ENCODE measurements around the gene PACSIN1. TPM values are rescaled to one million over a fixed set of nuclear protein-coding genes. Genes with fewer than 3 reads are reported as not detected.

The PACSIN1 gene
- total and polyA plus RNA-seq, 10 of the 15 experiments (the other 5 are each of a cell fraction or from before 2014, with no cell fraction given), result 0.50 to 9.4 (median 2.8) TPM

- 72% methylated on average over 5 of the region's 5 CpGs for WGBS (ENCODE audit: insufficient coverage, insufficient replicate concordance, low lambda C conversion rate, missing lambda C conversion rate)
- BruUV-seq (replicated peaks), result no TSS peak
These were observed 59.1 kb downstream of the PACSIN1 start for GRCh38 chr6:34524971-34525370.

More at GRCh38 chr6:34524971-34525370, 59.1 kb downstream of the PACSIN1 start:
- Histone ChIP-seq H4K20me1 (ENCODE audit: control insufficient read depth, insufficient read depth) (no peaks in the 10 kb centered on the region), H3K9me3 (replicated peaks; ENCODE audit: control insufficient read depth, insufficient read depth, low read length) (no peaks in the 10 kb centered on the region), H3K27ac (ENCODE audit: control insufficient read depth, insufficient read depth) (no peak overlapping the region), H3K4me1 (ENCODE audit: control insufficient read depth, insufficient read depth, low read length) (no peaks in the 10 kb centered on the region), H3K9ac (ENCODE audit: control insufficient read depth, insufficient read depth, low read length) (no peak overlapping the region), H3K36me3 (ENCODE audit: control insufficient read depth in 2 of 2, insufficient read depth in 2 of 2, low read length in 1 of 2) (no peaks in the 10 kb centered on the region), H3K79me2 (ENCODE audit: control insufficient read depth, insufficient read depth, low read length) (no peaks in the 10 kb centered on the region), H3K4me2 (ENCODE audit: control insufficient read depth, insufficient read depth) (no peak overlapping the region), H3K4me3 (no peak overlapping the region), H2AFZ (ENCODE audit: control insufficient read depth, low read depth, low read length) (no peak overlapping the region), H3K27me3 (replicated peaks in 1 of 2; ENCODE audit: control insufficient read depth in 2 of 2, insufficient read depth in 2 of 2, low read length in 1 of 2) (no peaks in the 10 kb centered on the region; a peak in 1 of 4 replicates)
- ChIA-PET CTCF (no interaction called here), SMC1A (ENCODE audit: uncharacterized antibody, unreplicated experiment) (no interaction called here), POLR2A (no interaction called here), RAD21 (ENCODE audit: unreplicated experiment) (no interaction called here)
- intact Hi-C loops (cut with micrococcal nuclease; ENCODE audit: unreplicated experiment) (loop anchor here (5.0 kb wide), 1 partner anchor 617 kb away; the partner anchor contains the start of gene TCP11), in situ Hi-C loops (cut with MboI) (no loop called here)
- no peak for FAIRE-seq
- no peak for ATAC-seq
- no peak for DNase-seq (ENCODE audit: low read depth, low spot score)
- TF ChIP-seq NFYB (IDR thresholded peaks at IDR 0.05; ENCODE audit: insufficient read depth, low read depth, low read length) (no peak), ZNF622 (IDR thresholded peaks at IDR 0.05) (no peak), ZSCAN29 (IDR thresholded peaks at IDR 0.05) (no peak), NR2C2 (IDR thresholded peaks at IDR 0.05; ENCODE audit: borderline replicate concordance, control insufficient read depth, insufficient read length, low read depth) (no peak), RBBP5 (conservative IDR thresholded peaks at IDR 0.05) (no peak), CHD1 (IDR thresholded peaks at IDR 0.05; ENCODE audit: low read depth, low read length) (no peak), NRF1 (conservative IDR thresholded peaks at IDR 0.05; ENCODE audit: low read depth, low read length) (no peak), MYB (IDR thresholded peaks at IDR 0.05; ENCODE audit: borderline replicate concordance, low read depth, low read length) (no peak), FOS (IDR thresholded peaks at IDR 0.05; ENCODE audit: borderline replicate concordance, extremely low read depth, insufficient read length) (no peak), SMC3 (IDR thresholded peaks at IDR 0.05; ENCODE audit: borderline replicate concordance, low read length) (no peak)
- TF ChIP-seq, protein P1, sequence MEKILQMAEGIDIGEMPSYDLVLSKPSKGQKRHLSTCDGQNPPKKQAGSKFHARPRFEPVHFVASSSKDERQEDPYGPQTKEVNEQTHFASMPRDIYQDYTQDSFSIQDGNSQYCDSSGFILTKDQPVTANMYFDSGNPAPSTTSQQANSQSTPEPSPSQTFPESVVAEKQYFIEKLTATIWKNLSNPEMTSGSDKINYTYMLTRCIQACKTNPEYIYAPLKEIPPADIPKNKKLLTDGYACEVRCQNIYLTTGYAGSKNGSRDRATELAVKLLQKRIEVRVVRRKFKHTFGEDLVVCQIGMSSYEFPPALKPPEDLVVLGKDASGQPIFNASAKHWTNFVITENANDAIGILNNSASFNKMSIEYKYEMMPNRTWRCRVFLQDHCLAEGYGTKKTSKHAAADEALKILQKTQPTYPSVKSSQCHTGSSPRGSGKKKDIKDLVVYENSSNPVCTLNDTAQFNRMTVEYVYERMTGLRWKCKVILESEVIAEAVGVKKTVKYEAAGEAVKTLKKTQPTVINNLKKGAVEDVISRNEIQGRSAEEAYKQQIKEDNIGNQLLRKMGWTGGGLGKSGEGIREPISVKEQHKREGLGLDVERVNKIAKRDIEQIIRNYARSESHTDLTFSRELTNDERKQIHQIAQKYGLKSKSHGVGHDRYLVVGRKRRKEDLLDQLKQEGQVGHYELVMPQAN (conservative IDR thresholded peaks at IDR 0.05), result no peak
- TF ChIP-seq, protein P2, sequence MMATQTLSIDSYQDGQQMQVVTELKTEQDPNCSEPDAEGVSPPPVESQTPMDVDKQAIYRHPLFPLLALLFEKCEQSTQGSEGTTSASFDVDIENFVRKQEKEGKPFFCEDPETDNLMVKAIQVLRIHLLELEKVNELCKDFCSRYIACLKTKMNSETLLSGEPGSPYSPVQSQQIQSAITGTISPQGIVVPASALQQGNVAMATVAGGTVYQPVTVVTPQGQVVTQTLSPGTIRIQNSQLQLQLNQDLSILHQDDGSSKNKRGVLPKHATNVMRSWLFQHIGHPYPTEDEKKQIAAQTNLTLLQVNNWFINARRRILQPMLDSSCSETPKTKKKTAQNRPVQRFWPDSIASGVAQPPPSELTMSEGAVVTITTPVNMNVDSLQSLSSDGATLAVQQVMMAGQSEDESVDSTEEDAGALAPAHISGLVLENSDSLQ (IDR thresholded peaks at IDR 0.05), result no peak

Data from GM12878 (cell line).